PC-9 (cell line): ENCODE data around the gene OTOP2.

Experiments
- EZH2 ChIP-seq: fragments of 200-600 bp; sonication (generic); IDR thresholded peaks from 2 replicates; pipeline ENCODE4 v1.8.0; 2017; ENCODE audit warnings: antibody characterized with exemption, low read depth
- TF ChIP-seq, protein P1 (sequence below): fragments of 200-600 bp; sonication (generic); conservative IDR thresholded peaks from 2 replicates; pipeline ENCODE4 v1.6.1; 2017; ENCODE audit warnings: mixed run types, antibody characterized with exemption, mild to moderate bottlenecking, moderate library complexity

DNA sequence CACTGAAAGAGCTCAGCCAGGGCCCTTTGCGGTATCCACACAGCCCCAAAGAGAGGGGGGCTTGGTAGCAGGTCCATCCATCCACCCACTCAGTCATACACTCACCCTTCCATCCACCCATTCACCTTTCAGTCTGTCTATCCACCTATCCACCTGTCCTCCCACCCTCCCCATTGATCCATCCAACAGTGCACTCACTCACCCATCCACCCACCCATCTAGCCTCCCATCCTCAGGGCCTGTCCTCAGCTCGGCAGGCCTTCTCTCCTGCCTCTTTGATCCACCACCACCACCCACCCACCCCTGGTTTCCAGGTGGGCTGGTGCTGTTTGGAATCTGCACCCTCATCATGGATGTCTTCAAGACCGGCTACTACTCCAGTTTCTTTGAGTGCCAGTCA, 1.2 kb downstream of the OTOP2 start:
- TF ChIP-seq EZH2 = no peak
- TF ChIP-seq, protein P1, sequence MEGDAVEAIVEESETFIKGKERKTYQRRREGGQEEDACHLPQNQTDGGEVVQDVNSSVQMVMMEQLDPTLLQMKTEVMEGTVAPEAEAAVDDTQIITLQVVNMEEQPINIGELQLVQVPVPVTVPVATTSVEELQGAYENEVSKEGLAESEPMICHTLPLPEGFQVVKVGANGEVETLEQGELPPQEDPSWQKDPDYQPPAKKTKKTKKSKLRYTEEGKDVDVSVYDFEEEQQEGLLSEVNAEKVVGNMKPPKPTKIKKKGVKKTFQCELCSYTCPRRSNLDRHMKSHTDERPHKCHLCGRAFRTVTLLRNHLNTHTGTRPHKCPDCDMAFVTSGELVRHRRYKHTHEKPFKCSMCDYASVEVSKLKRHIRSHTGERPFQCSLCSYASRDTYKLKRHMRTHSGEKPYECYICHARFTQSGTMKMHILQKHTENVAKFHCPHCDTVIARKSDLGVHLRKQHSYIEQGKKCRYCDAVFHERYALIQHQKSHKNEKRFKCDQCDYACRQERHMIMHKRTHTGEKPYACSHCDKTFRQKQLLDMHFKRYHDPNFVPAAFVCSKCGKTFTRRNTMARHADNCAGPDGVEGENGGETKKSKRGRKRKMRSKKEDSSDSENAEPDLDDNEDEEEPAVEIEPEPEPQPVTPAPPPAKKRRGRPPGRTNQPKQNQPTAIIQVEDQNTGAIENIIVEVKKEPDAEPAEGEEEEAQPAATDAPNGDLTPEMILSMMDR = no peak
